ENCODE measurements around the gene AOPEP. TPM values are rescaled to one million over a fixed set of nuclear protein-coding genes. Genes with fewer than 3 reads are reported as not detected.
A peak's percentile ranks its signal among the peaks of the same experiment; 100 is the strongest.

Gene AOPEP
- polyA plus RNA-seq, 1 of the 3 experiments (the other 2 are of a cell fraction) = 54.6 TPM

DNA sequence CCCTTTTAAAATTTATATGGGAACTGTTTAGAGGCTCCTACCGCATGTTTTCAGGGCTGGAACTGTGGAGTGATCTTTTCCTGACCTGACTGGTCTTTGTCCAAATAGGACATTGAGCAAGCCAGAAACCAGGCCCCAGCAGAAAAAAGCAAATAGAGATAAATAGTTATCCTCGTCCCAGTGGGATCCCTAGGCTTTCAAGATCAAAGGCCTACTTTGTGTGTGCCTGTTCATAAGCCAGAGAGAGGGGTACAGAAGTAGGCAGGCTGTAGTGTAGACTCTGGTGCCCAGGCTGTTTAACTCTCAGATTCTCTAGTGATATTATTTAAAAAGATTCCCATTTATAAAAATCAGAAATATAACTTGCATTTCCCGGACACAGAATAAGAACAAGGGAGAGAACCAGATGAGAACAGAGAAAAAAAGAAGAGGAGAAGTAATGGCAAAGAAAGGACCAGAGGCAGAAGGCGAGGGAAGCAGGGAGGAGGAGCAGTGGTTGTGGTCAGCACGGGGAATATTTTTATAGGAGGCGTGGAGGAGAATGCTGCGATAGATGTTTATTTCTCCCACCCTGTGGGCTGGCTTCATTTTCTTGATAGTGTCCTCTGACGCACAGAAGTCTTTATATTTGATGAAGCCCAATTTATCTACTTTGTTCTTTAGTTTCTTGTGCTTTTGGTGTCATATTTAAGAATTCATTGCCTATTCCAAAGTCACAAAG, 101.2 kb downstream of the AOPEP start:
- Histone ChIP-seq H4K20me1 (ENCODE audit: insufficient read depth) (no peaks in the 10 kb centered on the region), H3K9ac (no peak overlapping the region), H3K27ac (ENCODE audit: low read depth in 2 of 2, low read length in 1 of 2) (peak overlapping the region in 1 of 2 experiments; percentile 14; a peak in 1 of 4 replicates), H3K9me2 (no peaks in the 10 kb centered on the region), H3K27me3 (ENCODE audit: insufficient read depth) (no peaks in the 10 kb centered on the region), H3K4me3 (ENCODE audit: low read depth in 2 of 2, low read length in 1 of 2) (no peak overlapping the region), H3K4me2 (no peak overlapping the region), H3F3A (replicated peaks; ENCODE audit: insufficient read depth) (no peaks in the 10 kb centered on the region), H3K36me3 (replicated peaks in 1 of 2; ENCODE audit: control insufficient read depth in 1 of 2, insufficient read depth in 2 of 2, low read length in 1 of 2) (peaks cover 0 to 3% of the 10 kb centered on the region in 2 experiments), H3K79me2 (ENCODE audit: insufficient read depth) (no peaks in the 10 kb centered on the region), H2AFZ (ENCODE audit: low read depth) (no peak overlapping the region), H3K4me1 (ENCODE audit: control insufficient read depth in 1 of 2, insufficient read depth in 2 of 2, low read depth in 1 of 2, low read length in 1 of 2) (peaks cover 0 to 2% of the 10 kb centered on the region in 2 experiments; a peak in 1 of 4 replicates), H3K9me3 (no peaks in the 10 kb centered on the region)
- CTCF ChIA-PET = no interaction called here
- no peak for DNase-seq
- WGBS (ENCODE audit: low lambda C conversion rate) = 82% methylated on average over 8 of the region's 8 CpGs
- TF ChIP-seq FOSL2 (IDR thresholded peaks at IDR 0.05; ENCODE audit: borderline replicate concordance, low read depth) (no peak), RAD21 (IDR thresholded peaks at IDR 0.05; ENCODE audit: low read length) (no peak), RFX5 (IDR thresholded peaks at IDR 0.05; ENCODE audit: low read length) (no peak), GATA2 (CRISPR knock-in tag; IDR thresholded peaks at IDR 0.05) (no peak), CTCF (IDR thresholded peaks at IDR 0.05) (no peak), MEF2A (IDR thresholded peaks at IDR 0.05; ENCODE audit: borderline replicate concordance, low read depth) (no peak)
- POLR2A ChIA-PET = no interaction called here

DNA sequence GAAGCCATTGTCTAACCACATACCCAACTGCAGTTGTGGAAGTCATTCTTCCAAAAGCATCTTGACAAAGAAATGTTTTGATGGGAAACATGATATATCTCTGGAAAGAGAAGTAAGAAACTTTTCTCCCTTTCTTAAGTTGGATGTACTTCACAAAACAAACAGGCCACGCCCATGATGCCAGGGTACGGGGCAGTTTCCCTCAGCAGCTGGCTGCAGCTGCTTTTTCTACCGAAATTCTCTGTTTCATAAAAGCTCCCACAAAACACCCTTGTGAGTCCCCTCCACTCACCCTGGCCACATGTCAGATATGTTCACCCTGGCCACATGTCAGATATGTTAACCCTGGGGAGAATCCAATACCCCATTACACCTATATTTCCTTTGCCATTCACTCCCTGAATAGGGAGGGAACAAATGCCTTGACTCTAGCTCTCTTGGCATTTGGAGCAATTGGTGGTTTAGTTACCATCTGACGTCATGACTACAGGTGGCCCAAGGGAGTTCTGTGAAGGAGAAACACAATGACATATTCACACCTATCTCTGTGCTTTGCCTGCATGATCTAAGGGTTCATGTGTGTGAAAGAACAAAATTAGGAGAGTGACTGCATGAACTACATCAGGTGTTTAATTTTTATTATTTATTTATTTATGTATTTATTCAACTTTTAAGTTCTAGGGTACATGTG, 103.0 kb downstream of the AOPEP start:
- POLR2A ChIA-PET = no interaction called here
- no peaks in the 10 kb centered on the region for H3K79me2 ChIP-seq (ENCODE audit: insufficient read depth)
- no peak for DNase-seq
- peaks cover 0 to 3% of the 10 kb centered on the region in 2 experiments for H3K36me3 ChIP-seq (replicated peaks in 1 of 2; ENCODE audit: control insufficient read depth in 1 of 2, insufficient read depth in 2 of 2, low read length in 1 of 2)
- no peaks in the 10 kb centered on the region for H3K9me2 ChIP-seq
- H3F3A ChIP-seq (replicated peaks; ENCODE audit: insufficient read depth) = no peaks in the 10 kb centered on the region
- 93% methylated on average over 4 of the region's 4 CpGs for WGBS (ENCODE audit: low lambda C conversion rate)
- no peak overlapping the region for H3K9ac ChIP-seq
- no peak overlapping the region; a peak in 1 of 4 replicates for H3K27ac ChIP-seq (ENCODE audit: low read depth in 2 of 2, low read length in 1 of 2)
- peaks cover 0 to 2% of the 10 kb centered on the region in 2 experiments; a peak in 1 of 4 replicates for H3K4me1 ChIP-seq (ENCODE audit: control insufficient read depth in 1 of 2, insufficient read depth in 2 of 2, low read depth in 1 of 2, low read length in 1 of 2)
- no peak overlapping the region for H3K4me2 ChIP-seq
- no peak for TF ChIP-seq ELF1 (IDR thresholded peaks at IDR 0.05)
- TF ChIP-seq SIN3A (IDR thresholded peaks at IDR 0.05; ENCODE audit: borderline replicate concordance, low read depth, low read length) = no peak
- H3K9me3 ChIP-seq = no peaks in the 10 kb centered on the region
- no peaks in the 10 kb centered on the region for H4K20me1 ChIP-seq (ENCODE audit: insufficient read depth)
- CTCF ChIA-PET = interaction anchor here (1.6 kb wide), 1 partner anchor 69 kb away, joined by 3 read pairs; no protein-coding TSS in a partner anchor
- no peak overlapping the region for H3K4me3 ChIP-seq (ENCODE audit: low read depth in 2 of 2, low read length in 1 of 2)
- H3K27me3 ChIP-seq (ENCODE audit: insufficient read depth) = no peaks in the 10 kb centered on the region
- no peak overlapping the region for H2AFZ ChIP-seq (ENCODE audit: low read depth)
